ENCODE measurements around the gene MRO. TPM values are rescaled to one million over a fixed set of nuclear protein-coding genes. Genes with fewer than 3 reads are reported as not detected.

The MRO gene
- total RNA-seq, 1 donor = under 0.01 TPM

DNA sequence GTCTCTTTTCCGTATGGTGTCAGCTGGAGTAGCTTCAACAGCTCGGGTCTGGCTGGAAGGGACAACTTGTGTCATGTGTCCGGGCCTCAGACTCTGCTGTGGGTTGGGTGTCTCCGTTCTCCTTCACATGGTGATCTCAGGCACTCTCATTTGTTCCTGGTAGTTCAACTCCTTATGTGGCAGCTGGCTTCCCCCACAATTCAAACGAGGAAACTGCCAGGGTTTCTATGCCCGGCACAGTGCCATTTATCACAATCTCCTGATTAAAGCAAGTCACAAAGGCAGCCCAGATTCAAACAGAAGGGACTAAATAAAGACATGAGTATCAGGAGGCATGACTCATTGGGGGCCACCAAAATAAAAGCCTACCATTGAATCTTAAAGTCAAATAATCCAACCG is 22.7 kb downstream of the MRO start:
- H3K4me3 ChIP-seq (ENCODE audit: low read depth, low read length) = no peak overlapping the region
- DNase-seq (ENCODE audit: low read depth) = no peak
- TF ChIP-seq, protein P1, sequence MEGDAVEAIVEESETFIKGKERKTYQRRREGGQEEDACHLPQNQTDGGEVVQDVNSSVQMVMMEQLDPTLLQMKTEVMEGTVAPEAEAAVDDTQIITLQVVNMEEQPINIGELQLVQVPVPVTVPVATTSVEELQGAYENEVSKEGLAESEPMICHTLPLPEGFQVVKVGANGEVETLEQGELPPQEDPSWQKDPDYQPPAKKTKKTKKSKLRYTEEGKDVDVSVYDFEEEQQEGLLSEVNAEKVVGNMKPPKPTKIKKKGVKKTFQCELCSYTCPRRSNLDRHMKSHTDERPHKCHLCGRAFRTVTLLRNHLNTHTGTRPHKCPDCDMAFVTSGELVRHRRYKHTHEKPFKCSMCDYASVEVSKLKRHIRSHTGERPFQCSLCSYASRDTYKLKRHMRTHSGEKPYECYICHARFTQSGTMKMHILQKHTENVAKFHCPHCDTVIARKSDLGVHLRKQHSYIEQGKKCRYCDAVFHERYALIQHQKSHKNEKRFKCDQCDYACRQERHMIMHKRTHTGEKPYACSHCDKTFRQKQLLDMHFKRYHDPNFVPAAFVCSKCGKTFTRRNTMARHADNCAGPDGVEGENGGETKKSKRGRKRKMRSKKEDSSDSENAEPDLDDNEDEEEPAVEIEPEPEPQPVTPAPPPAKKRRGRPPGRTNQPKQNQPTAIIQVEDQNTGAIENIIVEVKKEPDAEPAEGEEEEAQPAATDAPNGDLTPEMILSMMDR (IDR thresholded peaks at IDR 0.05; ENCODE audit: insufficient read depth, low read depth, low read length) = no peak

DNA sequence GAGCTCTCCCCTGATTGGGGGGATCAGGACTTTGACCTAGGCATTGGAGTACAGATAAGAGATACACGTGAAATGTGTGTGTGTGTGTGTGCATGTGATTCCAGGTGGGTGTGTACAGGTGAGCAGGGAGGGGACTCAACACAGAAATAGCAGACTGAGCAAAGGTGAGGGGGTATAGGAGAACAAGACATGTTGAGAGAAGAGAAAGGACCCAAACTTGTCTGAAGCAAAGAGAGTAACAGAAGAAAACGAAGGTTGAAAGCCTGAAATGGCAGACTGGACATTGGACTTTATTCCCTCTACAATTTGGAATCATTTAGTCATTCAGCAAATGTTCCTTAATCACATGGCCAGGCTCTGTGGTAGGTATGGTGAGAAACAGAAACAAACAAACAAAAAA is 23.3 kb downstream of the MRO start:
- no peak for DNase-seq (ENCODE audit: low read depth)
- TF ChIP-seq, protein P1 (IDR thresholded peaks at IDR 0.05; ENCODE audit: insufficient read depth, low read depth, low read length) = no peak
- no peak overlapping the region for H3K4me3 ChIP-seq (ENCODE audit: low read depth, low read length)

GRCh38 chr18:50793641-50794565 is 25.9 kb downstream of the MRO start:
- H3K4me3 ChIP-seq (ENCODE audit: low read depth, low read length) = no peak overlapping the region
- no peak for DNase-seq (ENCODE audit: low read depth)
- TF ChIP-seq, protein P1 (IDR thresholded peaks at IDR 0.05; ENCODE audit: insufficient read depth, low read depth, low read length) = no peak

GRCh38 chr18:50792885-50793284 is 26.9 kb downstream of the MRO start:
- H3K4me3 ChIP-seq (ENCODE audit: low read depth, low read length) = no peak overlapping the region
- TF ChIP-seq, protein P1 (IDR thresholded peaks at IDR 0.05; ENCODE audit: insufficient read depth, low read depth, low read length) = no peak
- no peak for DNase-seq (ENCODE audit: low read depth)

GRCh38 chr18:50791599-50792438 is 28.0 kb downstream of the MRO start:
- no peak for DNase-seq (ENCODE audit: low read depth)
- no peak overlapping the region for H3K4me3 ChIP-seq (ENCODE audit: low read depth, low read length)
- TF ChIP-seq, protein P1 (IDR thresholded peaks at IDR 0.05; ENCODE audit: insufficient read depth, low read depth, low read length) = no peak

DNA sequence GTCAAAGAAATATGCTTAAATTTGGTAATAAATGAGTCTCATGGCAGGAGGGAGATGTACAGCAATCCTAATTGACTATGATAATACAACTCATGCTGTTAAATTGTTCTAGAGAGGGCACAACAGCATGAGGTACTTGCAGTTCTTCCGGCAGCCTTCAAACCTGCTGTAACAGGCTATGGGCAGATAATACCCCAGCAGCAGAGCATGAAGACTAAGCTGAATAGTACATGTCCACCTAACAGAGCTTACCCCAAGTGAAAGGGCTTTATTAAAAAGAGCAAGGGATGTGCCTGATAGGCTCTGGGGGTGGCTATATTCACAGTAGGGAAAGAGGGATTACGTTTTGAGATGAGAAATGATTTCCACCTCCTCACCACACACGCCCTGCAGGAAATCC is 28.9 kb downstream of the MRO start:
- TF ChIP-seq, protein P1 (IDR thresholded peaks at IDR 0.05; ENCODE audit: insufficient read depth, low read depth, low read length) = no peak
- DNase-seq (ENCODE audit: low read depth) = no peak
- no peak overlapping the region for H3K4me3 ChIP-seq (ENCODE audit: low read depth, low read length)

All from fibroblast of villous mesenchyme (primary cell).